H1 (cell line): Measurements from ENCODE around the gene C17orf100. TPM values are rescaled to one million over a fixed set of nuclear protein-coding genes. Genes with fewer than 3 reads are reported as not detected.

Experiments used
- CTCF ChIA-PET: fragments of 300-600 bp; sonication (Branson Sonifier 250); formaldehyde crosslinking; loops from one replicate; lab custom pipeline; 2021; ENCODE audit not compliant: partially characterized antibody; lab: Charles Lee
- POLR2A ChIA-PET: fragments of 300-600 bp; sonication (Branson Sonifier 250); formaldehyde crosslinking; loops from one replicate; lab custom pipeline; 2021; ENCODE audit warnings: inconsistent platforms; ENCODE audit not compliant: partially characterized antibody; lab: Charles Lee
- DNase-seq, 2 experiments: peaks; one replicate each; pipeline versions ENCODE4 v3.0.0 to v3.0.0-alpha.2; 2010 to 2022; ENCODE audit warnings: low spot score in 2 of 2, low read depth in 1 of 2, mixed read lengths in 1 of 2
- FAIRE-seq: peaks from 2 replicates; lab custom pipeline; 2011; peaks lifted over from hg19 to GRCh38; lab: Jason Lieb, UNC
- H2AFZ ChIP-seq: 2 replicates; pipeline ENCODE4 v1.8.1; 2012; ENCODE audit warnings: low read length, inconsistent platforms
- H2AK5ac ChIP-seq: 2 replicates; pipeline ENCODE4 v1.6.1; 2013; ENCODE audit warnings: low read depth, low read length
- H2BK120ac ChIP-seq: replicated peaks from 2 replicates; pipeline ENCODE3; 2013; ENCODE audit warnings: low read depth, low read length, inconsistent platforms
- H2BK12ac ChIP-seq: 2 replicates; pipeline ENCODE4 v1.6.1; 2013; ENCODE audit warnings: low read depth, low read length
- H2BK15ac ChIP-seq: 2 replicates; pipeline ENCODE4 v1.6.1; 2013; ENCODE audit warnings: low read length
- H2BK20ac ChIP-seq: 2 replicates; pipeline ENCODE4 v1.6.1; 2013; ENCODE audit warnings: low read length
- H2BK5ac ChIP-seq: 2 replicates; pipeline ENCODE4 v1.6.1; 2013; ENCODE audit warnings: low read depth, low read length
- H3K14ac ChIP-seq: 2 replicates; pipeline ENCODE4 v1.6.1; 2013; ENCODE audit warnings: inconsistent platforms; ENCODE audit not compliant: insufficient read length
- H3K18ac ChIP-seq: 2 replicates; pipeline ENCODE4 v1.6.1; 2013; ENCODE audit warnings: low read length; ENCODE audit errors: extremely low read depth
- H3K23ac ChIP-seq: 2 replicates; pipeline ENCODE4 v1.6.1; 2013; ENCODE audit warnings: inconsistent platforms; ENCODE audit not compliant: insufficient read length
- H3K23me2 ChIP-seq: 2 replicates; pipeline ENCODE4 v1.6.1; 2013; ENCODE audit warnings: low read depth, low read length
- H3K27ac ChIP-seq: 2 replicates; pipeline ENCODE4 v1.6.1; 2011; ENCODE audit warnings: low read depth, low read length, inconsistent platforms
- H3K27me3 ChIP-seq, 4 experiments: replicated peaks in 1 of 4; 1 replicate in 1 of 4; 2 replicates in 3 of 4; pipeline versions ENCODE4 v1.6.1 to v1.8.1; 2011 to 2013; ENCODE audit warnings: low read length in 3 of 4, mild to moderate bottlenecking in 3 of 4, inconsistent platforms in 2 of 4, mixed read lengths in 2 of 4, moderate library complexity in 1 of 4; ENCODE audit not compliant: control insufficient read depth in 3 of 4, insufficient read depth in 3 of 4; ENCODE audit errors: extremely low read depth in 1 of 4
- H3K36me3 ChIP-seq, 4 experiments: 2 replicates each; pipeline versions ENCODE4 v1.6.1 to v1.8.1; 2011 to 2013; ENCODE audit warnings: mild to moderate bottlenecking in 4 of 4, low read length in 3 of 4, moderate library complexity in 2 of 4, control low read depth in 1 of 4, inconsistent platforms in 1 of 4; ENCODE audit not compliant: insufficient read depth in 4 of 4, control insufficient read depth in 2 of 4
- H3K4ac ChIP-seq: replicated peaks from 2 replicates; pipeline ENCODE3; 2013; ENCODE audit warnings: low read length, low read depth, mixed read lengths, inconsistent platforms; ENCODE audit not compliant: insufficient read length
- H3K4me1 ChIP-seq, 4 experiments: replicated peaks in 1 of 4; 1 replicate in 1 of 4; 2 replicates in 3 of 4; pipeline versions ENCODE4 v1.6.1 to v1.8.1; 2011 to 2013; ENCODE audit warnings: low read length in 3 of 4, inconsistent platforms in 2 of 4, mixed read lengths in 1 of 4; ENCODE audit not compliant: insufficient read depth in 4 of 4, control insufficient read depth in 3 of 4
- H3K4me2 ChIP-seq, 2 experiments: 2 replicates each; pipeline versions ENCODE4 v1.6.1 to v1.8.1; 2011 to 2013; ENCODE audit warnings: low read depth in 2 of 2, low read length in 2 of 2, control low read depth in 1 of 2, inconsistent platforms in 1 of 2, mild to moderate bottlenecking in 1 of 2; ENCODE audit not compliant: insufficient read depth in 1 of 2
- H3K4me3 ChIP-seq, 4 experiments: fragments of 200-600, 300-600 bp in 1 of 4; sonication (generic), shearing (Covaris generic), sonication (Bioruptor Twin) in 1 of 4; 2 replicates each; pipeline versions ENCODE4 v1.5.1 to v1.8.1; 2011 to 2016; ENCODE audit warnings: low read length in 4 of 4, low read depth in 3 of 4, control low read depth in 2 of 4, inconsistent platforms in 2 of 4, mild to moderate bottlenecking in 2 of 4, mixed read lengths in 1 of 4, moderate library complexity in 1 of 4; ENCODE audit not compliant: insufficient read depth in 2 of 4; ENCODE audit errors: extremely low read depth in 1 of 4
- H3K56ac ChIP-seq: replicated peaks from 2 replicates; pipeline ENCODE3; 2013; ENCODE audit warnings: low read depth, mild to moderate bottlenecking, mixed read lengths, low read length, inconsistent platforms; ENCODE audit not compliant: insufficient read length
- H3K79me1 ChIP-seq: 2 replicates; pipeline ENCODE4 v1.6.1; 2013; ENCODE audit warnings: low read depth, low read length, control low read depth
- H3K79me2 ChIP-seq, 2 experiments: 2 replicates each; pipeline versions ENCODE4 v1.6.1 to v1.8.1; 2012 to 2013; ENCODE audit warnings: low read length in 2 of 2, mild to moderate bottlenecking in 2 of 2, inconsistent platforms in 1 of 2; ENCODE audit not compliant: insufficient read depth in 2 of 2, control insufficient read depth in 1 of 2
- H3K9ac ChIP-seq, 4 experiments: replicated peaks in 1 of 4; 1 replicate in 1 of 4; 2 replicates in 3 of 4; pipeline versions ENCODE4 v1.6.1 to v1.8.1; 2011 to 2013; ENCODE audit warnings: low read depth in 3 of 4, low read length in 3 of 4, control low read depth in 2 of 4, mild to moderate bottlenecking in 2 of 4, moderate library complexity in 2 of 4, inconsistent platforms in 1 of 4; ENCODE audit errors: extremely low read depth in 1 of 4
- H3K9me3 ChIP-seq, 2 experiments: 2 replicates each; pipeline versions ENCODE4 v1.6.1 to v1.8.1; 2012 to 2013; ENCODE audit warnings: mild to moderate bottlenecking in 2 of 2, moderate library complexity in 2 of 2, control low read depth in 1 of 2, inconsistent platforms in 1 of 2, low read depth in 1 of 2, low read length in 1 of 2, mixed read lengths in 1 of 2; ENCODE audit not compliant: insufficient read depth in 2 of 2
- H4K20me1 ChIP-seq, 2 experiments: replicated peaks in 1 of 2; 2 replicates each; pipeline versions ENCODE3 to v1.8.1; 2011 to 2013; ENCODE audit warnings: inconsistent platforms in 2 of 2, low read length in 2 of 2, mild to moderate bottlenecking in 1 of 2; ENCODE audit not compliant: insufficient read depth in 2 of 2, control insufficient read depth in 1 of 2
- H4K5ac ChIP-seq: 2 replicates; pipeline ENCODE4 v1.6.1; 2013; ENCODE audit warnings: low read length, low read depth, mixed read lengths, inconsistent platforms; ENCODE audit not compliant: insufficient read length
- H4K8ac ChIP-seq: 2 replicates; pipeline ENCODE4 v1.8.0; 2013; ENCODE audit warnings: mild to moderate bottlenecking, moderate library complexity, low read length, inconsistent platforms; ENCODE audit not compliant: insufficient read depth; ENCODE audit errors: extremely low read depth
- H4K91ac ChIP-seq: replicated peaks from 2 replicates; pipeline ENCODE3; 2013; ENCODE audit warnings: low read length, mixed read lengths, inconsistent platforms; ENCODE audit not compliant: insufficient read length
- BACH1 ChIP-seq: IDR thresholded peaks from 2 replicates; pipeline ENCODE4 v1.6.1; 2012; ENCODE audit warnings: low read length, improper control_type of control experiment
- EP300 ChIP-seq, 2 experiments: IDR thresholded peaks; 1 replicate in 1 of 2; 2 replicates in 1 of 2; pipeline ENCODE4 v1.6.1; 2011 to 2012; ENCODE audit warnings: low read depth in 2 of 2, low read length in 2 of 2, mild to moderate bottlenecking in 2 of 2, borderline replicate concordance in 1 of 2, inconsistent platforms in 1 of 2, moderate library complexity in 1 of 2
- EZH2 ChIP-seq: fragments of 200-600 bp; sonication (generic); IDR thresholded peaks from 2 replicates; pipeline ENCODE4 v1.7.1; 2012; ENCODE audit warnings: low read depth, mild to moderate bottlenecking, moderate library complexity, low read length, inconsistent platforms; ENCODE audit not compliant: severe bottlenecking
- PHF8 ChIP-seq: fragments of 200-600 bp; sonication (generic); conservative IDR thresholded peaks from 2 replicates; pipeline ENCODE4 v1.7.1; 2012; ENCODE audit warnings: low read depth, mild to moderate bottlenecking, inconsistent platforms, low read length, moderate library complexity
- SP2 ChIP-seq: IDR thresholded peaks from 2 replicates; pipeline ENCODE4 v1.6.1; 2012; ENCODE audit warnings: mild to moderate bottlenecking, low read length, inconsistent platforms
- SRF ChIP-seq: IDR thresholded peaks from 2 replicates; pipeline ENCODE4 v1.6.1; 2011; ENCODE audit warnings: mild to moderate bottlenecking, low read depth, low read length, moderate library complexity
- TAF7 ChIP-seq: optimal IDR thresholded peaks from 2 replicates; pipeline ENCODE3; 2011; ENCODE audit warnings: low read depth, mild to moderate bottlenecking, inconsistent platforms, low read length, moderate library complexity, borderline replicate concordance
- TBP ChIP-seq: IDR thresholded peaks from 2 replicates; pipeline ENCODE4 v1.6.1; 2011; ENCODE audit warnings: low read depth, low read length, improper control_type of control experiment
- USF2 ChIP-seq: IDR thresholded peaks from 2 replicates; pipeline ENCODE4 v1.6.1; 2011; ENCODE audit warnings: low read length, improper control_type of control experiment
- WGBS, 2 experiments: shearing (Covaris generic) in 1 of 2; methylation state at CpG; one replicate each; pipeline versions ENCODE4 v1.1.6 to v1.1.7; 2013 to 2015; ENCODE audit warnings: low lambda C conversion rate in 2 of 2, mixed read lengths in 2 of 2, inconsistent platforms in 1 of 2, low coverage in 1 of 2, missing lambda C conversion rate in 1 of 2; ENCODE audit not compliant: insufficient replicate concordance in 2 of 2, insufficient coverage in 1 of 2, insufficient read length in 1 of 2; ENCODE audit errors: extremely low coverage in 1 of 2, missing lambda C conversion rate in 1 of 2; 5-methylcytosine and 5-hydroxymethylcytosine counted together
- polyA plus RNA-seq, 7 experiments: library from polyadenylated mRNA; depleted of rRNA in 3 of 7; stranded (reverse) in 5 of 7; unstranded in 2 of 7; fragments of >200 nt in 5 of 7; fragments of 200-250 nt in 2 of 7; gene quantifications; 1 replicate in 5 of 7; 2 replicates in 1 of 7; 4 replicates in 1 of 7; pipeline versions ENCODE4 v1.2.1 to v1.2.3, GENCODE V29; 2011 to 2013; ENCODE audit warnings: missing spikeins in 2 of 7, mixed read lengths in 2 of 7
- total RNA-seq: library from RNA; stranded (reverse); fragmentation: NEBNext Ultra II Directional; extraction: Animal tissue kit (Norgen Biotek cat#: 25700); gene quantifications from 2 replicates; pipeline ENCODE4 v1.2.1, GENCODE V29; 2021

C17orf100 gene
- total and polyA plus RNA-seq, 2 of the 8 experiments (the other 6 are each of a cell fraction or from before 2014, with no cell fraction given) = 2.1 to 2.8 TPM

- Histone ChIP-seq H4K20me1 (no peaks in the 10 kb centered on the region), H2BK5ac (no peak overlapping the region), H3K79me1 (no peaks in the 10 kb centered on the region), H3K23ac (no peak overlapping the region), H2BK20ac (no peak overlapping the region), H3K36me3 (no peaks in the 10 kb centered on the region), H3K4me2 (no peak overlapping the region), H3K14ac (no peak overlapping the region), H2BK12ac (no peak overlapping the region), H3K23me2 (no peaks in the 10 kb centered on the region; the same call in 1 of the 2 replicates), H2AFZ (no peak overlapping the region), H3K9me3 (no peaks in the 10 kb centered on the region), H3K79me2 (no peaks in the 10 kb centered on the region), H3K4me1 (peaks cover 0 to 7% (median 2%) of the 10 kb centered on the region in 4 experiments; a peak in 2 of 7 replicates), H2BK15ac (no peak overlapping the region), H4K91ac (no peak overlapping the region), H2AK5ac (no peak overlapping the region), H3K18ac (no peak overlapping the region), H4K5ac (no peak overlapping the region), H3K56ac (no peak overlapping the region), H3K9ac (no peak overlapping the region), H3K27me3 (peaks cover 0 to 18% (median 14%) of the 10 kb centered on the region in 4 experiments; a peak in 6 of 7 replicates), H2BK120ac (no peak overlapping the region), H3K27ac (no peak overlapping the region), H3K4me3 (no peak overlapping the region), H4K8ac (no peak overlapping the region), H3K4ac (no peak overlapping the region)
- ChIA-PET CTCF (interaction anchor here (0.7 to 1.7 kb wide), 3 partner anchors 40 to 343 kb away, joined by 3 to 4 read pairs (median 4); no protein-coding TSS in a partner anchor), POLR2A (no interaction called here)
- no peak for FAIRE-seq
- no peak for TF ChIP-seq SRF
- no peak for TF ChIP-seq USF2
- no peak for TF ChIP-seq EP300 (IDR thresholded peaks at IDR 0.05; ENCODE audit: borderline replicate concordance in 1 of 2, low read depth in 2 of 2, low read length in 2 of 2)
- TF ChIP-seq BACH1 = no peak
- TF ChIP-seq SP2 = no peak
- TF ChIP-seq TBP = no peak
- TF ChIP-seq TAF7 = no peak
- TF ChIP-seq PHF8 = no peak
- no peak for TF ChIP-seq EZH2
- WGBS, 2 experiments = 85% methylated on average over 11 of the region's 11 CpGs; no CpG with 5 or more reads in 1 of the 2 experiments
- no peak for DNase-seq
Observed at GRCh38 chr17:6660805-6661463, 9.4 kb downstream of the C17orf100 start.
